ENCODE data around the gene SPINK8. TPM values are rescaled to one million over a fixed set of nuclear protein-coding genes. Genes with fewer than 3 reads are reported as not detected.
"Not testable (repeated sequence)": the region's sequence is repeated elsewhere in the genome, so short reads cannot be mapped to it uniquely, and the experiment has no call there.

SPINK8 gene
- total RNA-seq, 1 experiment from 2014 or later, result not detected

GRCh38 chr3:48335286-48335685 is 1.8 kb upstream of the SPINK8 start:
- H3K23me2 ChIP-seq (ENCODE audit: insufficient read length, low read depth, low read length, poor library complexity, severe bottlenecking); H3K27ac Mint-ChIP-seq; H3T11ph ChIP-seq (ENCODE audit: low read length); H3K4me2 ChIP-seq (ENCODE audit: insufficient read depth, insufficient read length, low read length); H2BK120ac ChIP-seq (ENCODE audit: low read depth, low read length, poor library complexity, severe bottlenecking); H2BK5ac ChIP-seq (ENCODE audit: insufficient read length, low read length); H2BK15ac ChIP-seq (ENCODE audit: low read depth, low read length); H3K4ac ChIP-seq (ENCODE audit: low read depth, low read length); H3K56ac ChIP-seq (ENCODE audit: insufficient read length, low read depth, low read length); H3K14ac ChIP-seq (ENCODE audit: insufficient read depth, low read length); H3K9me3 ChIP-seq (ENCODE audit: control insufficient read depth, low read depth, low read length); H3K27ac ChIP-seq (ENCODE audit: insufficient read length, low read depth, low read length); H3K9ac ChIP-seq (ENCODE audit: extremely low read depth, insufficient read length, low read length); H3K27me3 ChIP-seq (ENCODE audit: insufficient read depth, low read length); H3K4me1 Mint-ChIP-seq; H2BK20ac ChIP-seq (ENCODE audit: low read depth, low read length, poor library complexity, severe bottlenecking); H3K36me3 Mint-ChIP-seq (ENCODE audit: insufficient read depth in 1 of 3, low read depth in 3 of 3); H3K18ac ChIP-seq (ENCODE audit: insufficient read length, low read depth, low read length); H4K20me1 ChIP-seq (ENCODE audit: control insufficient read depth, insufficient read depth, insufficient read length); H3K79me2 ChIP-seq (ENCODE audit: insufficient read depth, low read length); H3K23ac ChIP-seq (ENCODE audit: insufficient read length, low read depth, low read length); H3K4me1 ChIP-seq (ENCODE audit: insufficient read depth, low read length); H2AFZ ChIP-seq (ENCODE audit: low read length); H4K8ac ChIP-seq (replicated peaks; ENCODE audit: insufficient read length, low read depth, low read length); H4K91ac ChIP-seq (ENCODE audit: insufficient read length, low read depth, low read length); H4K5ac ChIP-seq (ENCODE audit: insufficient read length, low read depth, low read length); H3K9me3 Mint-ChIP-seq; H3K4me3 Mint-ChIP-seq; DNase-seq; H2BK12ac ChIP-seq (ENCODE audit: insufficient read length, low read depth, low read length); H3K79me1 ChIP-seq (ENCODE audit: insufficient read depth, low read depth, low read length, poor library complexity, severe bottlenecking); H2AK5ac ChIP-seq (ENCODE audit: insufficient read length, low read length); H3K27me3 Mint-ChIP-seq (ENCODE audit: low read depth): not testable (repeated sequence)
- no CpG with 5 or more reads among the region's 9 CpGs for WGBS (ENCODE audit: extremely low coverage, insufficient read length, low lambda C conversion rate)
